Osteocyte (in vitro differentiated cells): ENCODE data around the gene SNTB2. TPM values are rescaled to one million over a fixed set of nuclear protein-coding genes. Genes with fewer than 3 reads are reported as not detected.
"Not testable (repeated sequence)": the region's sequence is repeated elsewhere in the genome, so short reads cannot be mapped to it uniquely, and the experiment has no call there.

Experiments
- DNase-seq: peaks from one replicate; pipeline ENCODE4 v3.0.0; 2021; ENCODE audit warnings: mixed read lengths; ENCODE audit not compliant: unreplicated experiment; ENCODE audit errors: extremely low spot score
- H3K27ac Mint-ChIP-seq: one replicate; pipeline ENCODE4 v1.8.0; 2021; ENCODE audit warnings: mild to moderate bottlenecking, mixed read lengths; ENCODE audit not compliant: unreplicated experiment
- H3K27me3 Mint-ChIP-seq: one replicate; pipeline ENCODE4 v1.8.0; 2021; ENCODE audit warnings: mixed read lengths; ENCODE audit not compliant: unreplicated experiment
- H3K36me3 Mint-ChIP-seq: one replicate; pipeline ENCODE4 v1.8.0; 2021; ENCODE audit warnings: mixed read lengths; ENCODE audit not compliant: unreplicated experiment
- H3K4me1 Mint-ChIP-seq: one replicate; pipeline ENCODE4 v1.8.0; 2021; ENCODE audit warnings: mixed read lengths; ENCODE audit not compliant: unreplicated experiment
- H3K4me3 Mint-ChIP-seq: one replicate; pipeline ENCODE4 v1.8.0; 2021; ENCODE audit warnings: mild to moderate bottlenecking, moderate library complexity, mixed read lengths; ENCODE audit not compliant: unreplicated experiment
- H3K9me3 Mint-ChIP-seq: one replicate; pipeline ENCODE4 v1.8.0; 2021; ENCODE audit warnings: mixed read lengths; ENCODE audit not compliant: unreplicated experiment
- CTCF ChIP-seq: fragments of 200-600 bp; sonication (generic); IDR thresholded peaks from 2 replicates; pipeline ENCODE4 v1.5.0; 2021; ENCODE audit warnings: antibody characterized with exemption, mild to moderate bottlenecking, moderate library complexity
- total RNA-seq: library from RNA; stranded (reverse); gene quantifications from 2 replicates; pipeline ENCODE4 v1.2.1, GENCODE V29; 2021

Gene SNTB2
- total RNA-seq, 1 donor from 2014 or later = 39.6 TPM

- Mint-ChIP-seq H3K27ac (no peak overlapping the region), H3K4me3 (no peak overlapping the region), H3K36me3 (peaks cover 42% of the 10 kb centered on the region), H3K9me3 (no peaks in the 10 kb centered on the region), H3K4me1 (no peaks in the 10 kb centered on the region), H3K27me3 (no peaks in the 10 kb centered on the region)
- no peak for TF ChIP-seq CTCF
- DNase-seq = no peak
Measured at GRCh38 chr16:69143116-69143515, 43.8 kb upstream of the SNTB2 start.

- Mint-ChIP-seq H3K4me1 (no peaks in the 10 kb centered on the region), H3K9me3 (no peaks in the 10 kb centered on the region), H3K27ac (no peak overlapping the region), H3K36me3 (peaks cover 41% of the 10 kb centered on the region), H3K27me3 (no peaks in the 10 kb centered on the region), H3K4me3 (no peak overlapping the region)
- no peak for TF ChIP-seq CTCF
- DNase-seq = no peak
Measured at GRCh38 chr16:69145658-69146057, 41.3 kb upstream of the SNTB2 start.

- not testable (repeated sequence) for H3K9me3 Mint-ChIP-seq, H3K27me3 Mint-ChIP-seq, H3K4me3 Mint-ChIP-seq, H3K4me1 Mint-ChIP-seq, H3K27ac Mint-ChIP-seq
- H3K36me3 Mint-ChIP-seq = peaks cover 32% of the 10 kb centered on the region
- peak; percentile 25 for DNase-seq
Measured at GRCh38 chr16:69149621-69150020, 37.3 kb upstream of the SNTB2 start.

GRCh38 chr16:69150146-69150865 lies 36.7 kb upstream of the SNTB2 start:
- Mint-ChIP-seq H3K27ac (no peak overlapping the region), H3K27me3 (no peaks in the 10 kb centered on the region), H3K9me3 (no peaks in the 10 kb centered on the region), H3K4me3 (no peak overlapping the region), H3K4me1 (no peaks in the 10 kb centered on the region), H3K36me3 (peaks cover 36% of the 10 kb centered on the region)
- DNase-seq = no peak
- TF ChIP-seq CTCF = peak; percentile 86

DNA sequence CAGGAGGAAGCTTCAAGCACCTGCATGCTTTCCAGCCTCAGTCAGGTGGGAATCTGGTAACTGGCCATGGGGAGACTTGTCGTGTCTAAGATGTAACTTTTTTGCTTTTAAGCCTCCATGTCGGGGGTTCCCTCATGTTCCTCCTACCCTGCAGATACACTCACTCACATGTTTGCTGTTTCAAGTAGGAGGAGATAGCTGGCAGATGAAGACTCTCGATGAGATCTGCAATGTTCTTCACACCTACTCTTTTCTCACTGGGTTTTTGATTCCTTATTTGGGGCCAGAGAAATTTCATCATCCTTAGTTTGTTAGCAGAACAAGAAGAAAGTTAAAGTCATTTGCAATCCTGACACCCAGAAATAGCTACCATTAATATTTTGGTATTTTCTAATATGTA lies 29.8 kb upstream of the SNTB2 start:
- H3K27me3 Mint-ChIP-seq = no peaks in the 10 kb centered on the region
- H3K4me1 Mint-ChIP-seq = no peaks in the 10 kb centered on the region
- H3K9me3 Mint-ChIP-seq = no peaks in the 10 kb centered on the region
- H3K27ac Mint-ChIP-seq = no peak overlapping the region
- H3K36me3 Mint-ChIP-seq = peaks cover 46% of the 10 kb centered on the region
- H3K4me3 Mint-ChIP-seq = no peak overlapping the region
- TF ChIP-seq CTCF = no peak
- DNase-seq = no peak
